Esophagus squamous epithelium (tissue), 4 donors: ENCODE results near the gene NRIP1.

ENCODE experiments used
- POLR2A ChIP-seq, 4 donors: fragments of 450-650 bp; IDR thresholded peaks; one replicate each; pipeline ENCODE4 v1.6.1; 2017; ENCODE audit warnings: antibody characterized with exemption in 4 of 4, mild to moderate bottlenecking in 4 of 4, moderate library complexity in 3 of 4
- TF ChIP-seq, protein P1 (sequence below), 6 experiments: fragments of 450-650 bp in 4 of 6; fragments of 200-600 bp in 2 of 6; sonication (generic) in 2 of 6; IDR thresholded peaks; one replicate each; pipeline ENCODE4 v1.5.1; 2016 to 2019; ENCODE audit warnings: antibody characterized with exemption in 6 of 6, mild to moderate bottlenecking in 4 of 6, moderate library complexity in 4 of 6

DNA sequence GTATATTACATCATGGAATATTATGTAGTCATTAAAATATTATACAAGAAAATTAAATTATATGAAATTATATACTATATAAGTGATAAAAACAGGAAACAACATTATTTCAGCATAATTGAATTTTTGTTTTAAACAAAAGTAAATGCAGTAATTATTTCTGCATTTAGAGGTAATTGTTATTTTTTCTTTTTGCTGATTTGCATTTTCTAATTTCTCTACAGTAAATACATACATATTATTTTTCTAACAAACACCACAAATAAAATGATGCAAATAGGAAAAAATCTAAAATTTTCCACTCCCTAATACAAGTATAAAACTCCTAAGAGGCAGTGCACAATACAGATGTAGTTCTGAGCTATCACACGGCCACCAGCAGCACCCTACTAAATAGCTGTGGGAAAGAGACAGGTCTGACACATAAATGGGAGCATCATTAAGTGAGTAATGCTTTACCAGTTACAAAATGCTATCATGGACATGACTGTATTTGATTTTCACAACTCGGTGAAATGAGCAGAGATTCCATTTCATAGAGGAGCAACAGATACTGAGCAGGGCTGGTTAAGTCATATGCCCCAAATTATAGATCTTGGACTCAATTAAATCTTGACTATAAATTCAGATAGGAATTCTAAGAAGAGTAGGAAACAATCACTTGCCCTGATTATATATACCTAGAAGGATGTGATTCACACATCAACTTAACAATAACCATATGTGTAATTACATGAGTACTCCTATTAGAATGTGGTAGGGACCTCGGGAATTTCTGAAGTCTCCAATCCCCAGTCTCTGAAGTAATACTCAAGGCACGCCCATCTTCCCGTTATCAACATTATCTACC, 49.0 kb downstream of the NRIP1 start:
- TF ChIP-seq, protein P1, sequence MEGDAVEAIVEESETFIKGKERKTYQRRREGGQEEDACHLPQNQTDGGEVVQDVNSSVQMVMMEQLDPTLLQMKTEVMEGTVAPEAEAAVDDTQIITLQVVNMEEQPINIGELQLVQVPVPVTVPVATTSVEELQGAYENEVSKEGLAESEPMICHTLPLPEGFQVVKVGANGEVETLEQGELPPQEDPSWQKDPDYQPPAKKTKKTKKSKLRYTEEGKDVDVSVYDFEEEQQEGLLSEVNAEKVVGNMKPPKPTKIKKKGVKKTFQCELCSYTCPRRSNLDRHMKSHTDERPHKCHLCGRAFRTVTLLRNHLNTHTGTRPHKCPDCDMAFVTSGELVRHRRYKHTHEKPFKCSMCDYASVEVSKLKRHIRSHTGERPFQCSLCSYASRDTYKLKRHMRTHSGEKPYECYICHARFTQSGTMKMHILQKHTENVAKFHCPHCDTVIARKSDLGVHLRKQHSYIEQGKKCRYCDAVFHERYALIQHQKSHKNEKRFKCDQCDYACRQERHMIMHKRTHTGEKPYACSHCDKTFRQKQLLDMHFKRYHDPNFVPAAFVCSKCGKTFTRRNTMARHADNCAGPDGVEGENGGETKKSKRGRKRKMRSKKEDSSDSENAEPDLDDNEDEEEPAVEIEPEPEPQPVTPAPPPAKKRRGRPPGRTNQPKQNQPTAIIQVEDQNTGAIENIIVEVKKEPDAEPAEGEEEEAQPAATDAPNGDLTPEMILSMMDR (IDR thresholded peaks at IDR 0.05), result no peak
- no peak for TF ChIP-seq POLR2A (IDR thresholded peaks at IDR 0.05)
